ENCODE measurements around the gene GMPR.
"Not testable (repeated sequence)": the region's sequence is repeated elsewhere in the genome, so short reads cannot be mapped to it uniquely, and the experiment has no call there.

Gene GMPR

GRCh38 chr6:16226117-16227047 is 12.0 kb upstream of the GMPR start:
- DNase-seq, result not testable (repeated sequence)

DNA sequence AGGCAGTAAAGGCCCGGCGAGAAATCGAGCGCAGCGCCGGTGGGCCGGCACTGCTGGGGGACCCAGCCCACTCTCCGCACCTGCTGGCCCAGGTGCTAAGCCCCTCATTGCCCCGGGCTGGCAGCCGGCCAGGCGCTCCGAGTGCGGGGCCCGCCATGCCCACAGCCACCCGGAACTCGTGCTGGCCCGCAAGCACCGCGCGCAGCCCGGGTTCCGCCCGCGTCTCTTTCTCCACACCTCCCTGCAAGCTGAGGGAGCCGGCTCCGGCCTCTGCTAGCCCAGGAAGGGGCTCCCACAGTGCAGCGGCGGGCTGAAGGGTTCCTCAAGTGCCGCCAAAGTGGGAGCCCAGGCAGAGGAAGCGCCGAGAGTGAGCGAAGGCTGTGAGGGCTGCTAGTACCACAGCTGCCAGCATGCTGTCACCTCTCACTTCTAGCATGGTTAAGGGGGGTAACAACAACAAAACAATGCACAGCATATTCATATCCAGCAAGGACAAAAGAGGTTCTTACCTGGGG is 11.3 kb upstream of the GMPR start:
- no peak for DNase-seq

DNA sequence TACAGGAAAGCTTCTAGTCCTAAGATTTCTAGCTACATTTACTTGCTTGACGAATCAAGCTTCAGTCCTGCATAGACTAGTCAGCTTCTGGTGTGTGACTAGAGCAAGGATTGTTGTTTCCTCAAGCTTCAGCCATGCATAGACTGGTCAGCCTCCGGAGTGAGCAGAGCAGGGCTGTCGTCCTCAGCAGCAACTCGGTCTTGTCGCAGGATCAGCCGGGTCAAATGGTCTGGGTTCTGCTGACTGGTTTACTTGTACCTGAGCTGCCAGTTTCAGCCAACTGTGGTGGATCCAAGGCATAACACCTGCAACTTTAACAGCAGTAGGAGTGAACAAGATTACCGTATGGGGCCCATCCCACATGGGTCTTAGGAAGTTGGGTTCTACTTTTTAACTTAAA is 10.8 kb upstream of the GMPR start:
- DNase-seq, result no peak

GRCh38 chr6:16228043-16228442 is 10.3 kb upstream of the GMPR start:
- no peak for DNase-seq

GRCh38 chr6:16228709-16229665 is 9.4 kb upstream of the GMPR start:
- no peak for DNase-seq

DNA sequence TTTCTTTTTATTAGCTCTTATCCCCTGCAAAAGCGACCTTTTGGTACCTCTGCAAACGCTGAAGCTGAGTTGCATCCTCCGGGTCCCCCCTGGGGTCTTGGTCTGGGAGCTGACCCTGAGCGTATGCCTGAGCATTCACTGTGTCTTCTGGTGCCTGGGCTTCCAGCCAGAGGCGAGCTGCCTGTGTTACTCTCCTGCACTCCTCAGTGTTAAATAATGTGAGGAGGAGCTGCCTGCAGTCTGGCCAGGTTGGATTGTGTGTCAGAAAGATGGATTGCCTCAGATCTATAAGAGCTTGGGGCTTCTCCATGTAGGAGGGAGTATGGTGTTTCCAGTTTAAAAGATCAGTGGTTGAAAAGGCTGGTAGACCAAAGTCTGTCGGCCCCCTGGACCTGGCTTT is 8.7 kb upstream of the GMPR start:
- DNase-seq, result no peak

DNA sequence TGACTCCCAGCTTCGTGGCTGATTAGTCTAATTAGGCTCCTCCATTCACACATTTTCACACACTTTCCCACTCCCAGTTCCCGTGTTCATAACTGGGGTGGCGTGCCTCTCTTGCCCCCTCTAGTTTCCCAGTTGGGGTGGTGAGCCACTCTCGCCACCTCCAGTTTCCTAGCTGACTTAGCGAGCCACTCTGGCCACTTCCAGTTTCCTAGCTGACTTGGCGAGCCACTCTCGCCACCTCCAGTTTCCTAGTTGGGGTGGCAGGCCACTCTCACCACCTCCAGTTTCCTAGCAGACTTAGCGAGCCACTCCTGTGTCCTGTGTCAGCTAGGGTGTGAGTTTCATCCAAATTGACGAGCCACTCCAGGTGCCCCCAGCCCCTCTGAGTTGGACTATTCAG is 7.4 kb upstream of the GMPR start:
- no peak for DNase-seq

- DNase-seq, result no peak
Measured at GRCh38 chr6:16232086-16232485, 6.3 kb upstream of the GMPR start.

DNA sequence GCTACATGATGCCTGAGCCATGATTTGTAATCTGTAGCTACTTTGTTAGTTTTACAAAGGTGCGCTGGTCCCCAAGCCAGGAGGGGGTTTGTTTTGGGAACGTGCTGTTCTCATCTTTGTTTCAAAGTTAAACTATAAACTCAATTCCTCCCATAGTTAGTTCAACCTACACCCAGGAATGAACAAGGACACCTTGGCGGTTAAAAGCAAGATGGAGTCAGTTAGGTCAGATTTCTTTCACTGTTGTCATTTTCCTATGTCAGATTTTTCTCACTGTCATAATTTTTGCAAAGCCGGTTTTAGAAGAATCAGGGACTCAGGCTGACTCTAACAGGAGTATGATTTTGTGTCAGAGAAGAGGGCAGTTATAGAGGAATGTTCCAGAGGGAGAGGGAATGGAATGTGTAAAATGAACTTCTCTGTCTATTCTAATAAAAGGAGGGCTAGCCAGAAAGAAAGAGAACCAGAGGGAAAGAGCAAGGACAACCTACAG is 2.3 kb upstream of the GMPR start:
- DNase-seq, result no peak

GRCh38 chr6:16236631-16237199 is 1.7 kb upstream of the GMPR start:
- peak; percentile 6 for DNase-seq

- DNase-seq, result no peak
Measured at GRCh38 chr6:16237242-16237641, 1.1 kb upstream of the GMPR start.

GRCh38 chr6:16238963-16239797 is 793 bp downstream of the GMPR start:
- no peak for DNase-seq

- DNase-seq, result no peak
Measured at GRCh38 chr6:16239798-16240123, 1.4 kb downstream of the GMPR start.

GRCh38 chr6:16240589-16241320 is 2.4 kb downstream of the GMPR start:
- no peak for DNase-seq

- DNase-seq, result no peak
Measured at GRCh38 chr6:16241321-16241689, 2.9 kb downstream of the GMPR start.

DNA sequence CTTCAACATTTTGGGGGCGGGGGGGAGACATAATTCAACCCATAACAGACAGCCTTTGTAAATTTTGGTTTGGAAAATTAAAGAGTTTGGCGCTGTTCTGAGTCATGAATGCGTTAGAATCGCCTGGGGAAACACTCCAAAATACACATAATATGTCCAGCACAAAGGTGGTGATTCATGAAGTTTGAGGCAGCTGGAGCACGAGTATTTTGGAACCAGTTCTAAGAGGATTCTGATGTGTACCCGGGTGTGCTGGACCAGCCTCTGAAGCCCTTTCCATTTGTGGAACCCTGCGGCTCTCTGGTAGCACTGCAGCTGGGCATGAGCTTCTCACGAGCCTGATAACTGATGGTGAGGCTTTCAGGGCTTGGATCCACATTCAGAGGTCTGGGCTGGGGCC is 4.7 kb downstream of the GMPR start:
- DNase-seq, result no peak

DNA sequence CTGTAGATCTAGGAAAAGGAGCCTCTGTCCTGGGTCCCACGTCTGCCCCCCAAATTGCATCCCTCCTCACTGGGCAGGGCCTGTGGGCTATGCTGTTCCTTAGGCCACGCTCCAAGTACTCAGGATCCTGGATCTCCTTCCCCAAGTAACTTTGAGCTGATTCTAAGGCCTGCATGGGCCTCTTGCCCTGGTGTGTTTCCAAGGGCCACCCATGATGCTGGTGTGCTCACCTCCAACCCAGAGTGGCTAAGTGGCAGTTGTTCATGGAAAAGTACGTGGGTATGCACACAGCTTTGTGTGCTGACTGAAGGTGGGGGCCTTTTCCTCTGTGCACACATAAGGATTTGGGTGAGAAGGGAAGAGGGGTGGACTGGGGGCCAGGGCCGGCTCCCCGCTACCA is 5.3 kb downstream of the GMPR start:
- DNase-seq, result no peak

- DNase-seq, result no peak
Measured at GRCh38 chr6:16244446-16244845, 6.1 kb downstream of the GMPR start.

- DNase-seq, result no peak
Measured at GRCh38 chr6:16244869-16245451, 6.6 kb downstream of the GMPR start.

GRCh38 chr6:16248271-16248853 is 10.0 kb downstream of the GMPR start:
- DNase-seq, result no peak

DNA sequence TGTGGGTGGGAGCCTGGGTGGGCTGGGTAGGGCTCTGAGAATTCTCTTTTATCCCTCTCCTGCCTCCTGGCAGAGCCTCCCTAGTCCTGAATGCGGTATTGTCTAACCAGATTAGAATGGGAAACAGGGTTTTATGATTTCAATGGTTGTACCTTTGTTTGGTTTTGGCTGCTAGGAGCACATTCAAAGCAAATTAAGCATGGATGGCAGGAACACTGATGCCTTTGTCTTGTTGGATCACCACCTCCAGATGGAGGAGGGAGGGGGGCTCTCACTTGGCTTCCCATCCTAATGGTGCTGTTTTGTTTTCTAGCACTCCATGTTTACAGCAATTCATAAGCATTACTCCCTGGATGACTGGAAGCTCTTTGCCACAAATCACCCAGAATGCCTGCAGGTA is 11.6 kb downstream of the GMPR start:
- no peak for DNase-seq

Measured in CD4-positive, alpha-beta T cell treated with Interleukin-17A for 1 hour (primary cell).